ENCODE measurements around the gene MRPS6.

MRPS6 gene

DNA sequence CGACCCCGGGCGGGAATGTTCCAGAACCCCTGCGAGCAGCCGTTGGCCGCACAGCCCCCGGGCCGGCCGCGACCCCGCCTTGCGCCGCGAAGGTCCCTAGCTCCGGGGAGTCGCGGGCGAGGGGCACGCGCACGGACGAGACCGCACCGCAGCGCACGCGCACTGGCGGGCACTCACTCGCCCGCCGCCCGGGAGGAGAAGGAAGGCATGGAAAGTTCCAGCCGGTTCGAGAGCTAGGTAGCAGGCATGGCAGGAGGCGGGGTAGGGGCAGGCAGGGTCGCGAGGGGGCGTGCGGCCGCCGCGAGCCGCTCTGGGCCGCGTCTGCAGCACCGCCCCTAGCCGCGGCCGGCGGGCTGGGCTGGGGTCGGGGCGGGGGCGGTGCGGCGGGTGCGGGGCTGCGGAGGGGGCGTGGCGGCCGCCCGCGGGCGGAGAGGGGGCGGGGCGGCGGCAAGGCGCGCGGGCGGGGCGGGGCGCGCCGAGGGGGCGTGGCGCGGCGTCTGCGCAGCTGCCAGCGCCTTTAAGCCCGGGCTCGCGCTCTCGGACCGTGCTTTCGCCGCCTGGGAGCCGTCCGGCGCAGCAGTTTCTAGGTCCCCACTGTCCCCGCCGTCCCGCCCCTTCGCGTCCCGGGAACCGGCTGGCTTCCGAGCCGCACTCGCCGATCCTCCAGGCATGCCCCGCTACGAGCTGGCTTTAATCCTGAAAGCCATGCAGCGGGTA is at the start of gene MRPS6, which contains the start of gene SLC5A3:
TSS of gene MRPS6 (plus strand) at position 547 of the 717 bp plus-strand sequence. CDS start at position 670, 123 bp downstream.
TSS of gene SLC5A3 (plus strand) at position 547 of the 717 bp plus-strand sequence. CDS start 21,621 bp downstream, outside the sequence.
- no peaks in the 10 kb centered on the region for H3K9me3 ChIP-seq (ENCODE audit: control insufficient read depth, insufficient read depth, low read length)
- H3K27ac ChIP-seq (ENCODE audit: low read depth, low read length): peak within 1 kb of the TSS; percentile 87
- H3K36me3 ChIP-seq (ENCODE audit: control insufficient read depth, insufficient read depth, low read length): peaks cover 14% of the 10 kb centered on the region
- peaks cover 16% of the 10 kb centered on the region for H3K27me3 ChIP-seq (ENCODE audit: control insufficient read depth, insufficient read depth, low read length)
- peak within 1 kb of the TSS; percentile 90 for H3K4me3 ChIP-seq (ENCODE audit: low read depth, low read length)
- H3K9ac ChIP-seq (ENCODE audit: low read depth, low read length): peak within 1 kb of the TSS; percentile 73
- peaks cover 27% of the 10 kb centered on the region for H3K4me1 ChIP-seq (ENCODE audit: control insufficient read depth, insufficient read depth, low read length)

DNA sequence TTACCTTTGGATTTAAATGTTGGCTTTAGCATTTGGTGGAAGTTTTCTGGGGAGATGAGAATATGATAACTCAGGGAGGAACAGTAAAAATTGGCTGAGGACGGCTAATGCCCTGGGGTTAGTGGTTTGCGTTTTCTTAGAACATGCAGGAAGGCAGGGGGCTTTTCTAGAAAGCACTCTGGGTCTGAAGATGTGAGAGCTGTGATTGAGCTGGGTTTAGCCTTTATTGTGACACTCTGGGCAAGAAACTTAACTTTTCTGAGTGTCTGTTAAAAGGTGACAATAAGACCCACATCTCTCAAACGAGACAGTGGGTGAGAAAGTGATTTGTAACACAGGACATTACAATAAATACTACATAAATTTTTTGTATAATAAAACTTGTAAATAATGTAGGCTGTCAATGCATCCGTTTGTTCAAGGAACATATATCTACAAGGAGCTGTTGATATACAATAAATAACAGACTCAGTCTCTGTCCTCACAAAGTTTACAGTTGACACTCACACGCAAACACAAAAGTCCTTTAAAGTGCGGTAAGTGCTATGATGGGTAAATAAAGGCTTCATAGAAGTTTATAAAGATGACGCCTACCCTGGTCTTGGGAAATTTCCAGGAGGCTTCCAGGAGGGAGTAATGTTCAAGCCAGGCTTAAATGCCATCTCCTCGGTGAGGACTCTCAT is 49.5 kb upstream of the MRPS6 start:
- Histone ChIP-seq H3K9ac (ENCODE audit: low read depth, low read length) (no peak overlapping the region), H3K4me3 (ENCODE audit: low read depth, low read length) (no peak overlapping the region), H3K27me3 (ENCODE audit: control insufficient read depth, insufficient read depth, low read length) (no peaks in the 10 kb centered on the region), H3K27ac (ENCODE audit: low read depth, low read length) (no peak overlapping the region), H3K9me3 (ENCODE audit: control insufficient read depth, insufficient read depth, low read length) (no peaks in the 10 kb centered on the region), H3K36me3 (ENCODE audit: control insufficient read depth, insufficient read depth, low read length) (no peaks in the 10 kb centered on the region), H3K4me1 (ENCODE audit: control insufficient read depth, insufficient read depth, low read length) (peaks cover 17% of the 10 kb centered on the region)

DNA sequence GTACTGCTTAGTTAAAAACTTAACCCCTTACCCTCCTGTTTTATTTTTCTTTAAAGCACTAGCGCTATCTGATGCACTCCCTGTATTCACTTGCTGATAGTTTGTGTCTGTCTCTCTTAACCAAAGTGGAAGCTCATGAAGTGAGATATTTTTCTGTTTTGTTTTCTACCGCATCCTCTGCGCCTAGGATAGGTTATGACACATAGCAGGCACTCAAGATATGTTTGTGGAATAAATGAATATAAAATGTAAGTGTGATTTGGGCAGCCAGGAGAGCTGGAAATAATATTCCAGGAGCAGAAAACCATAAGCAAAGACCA is 49.0 kb upstream of the MRPS6 start:
- peaks cover 17% of the 10 kb centered on the region for H3K4me1 ChIP-seq (ENCODE audit: control insufficient read depth, insufficient read depth, low read length)
- H3K36me3 ChIP-seq (ENCODE audit: control insufficient read depth, insufficient read depth, low read length): no peaks in the 10 kb centered on the region
- H3K9me3 ChIP-seq (ENCODE audit: control insufficient read depth, insufficient read depth, low read length): no peaks in the 10 kb centered on the region
- no peaks in the 10 kb centered on the region for H3K27me3 ChIP-seq (ENCODE audit: control insufficient read depth, insufficient read depth, low read length)
- no peak overlapping the region for H3K27ac ChIP-seq (ENCODE audit: low read depth, low read length)
- H3K4me3 ChIP-seq (ENCODE audit: low read depth, low read length): no peak overlapping the region
- H3K9ac ChIP-seq (ENCODE audit: low read depth, low read length): no peak overlapping the region

DNA sequence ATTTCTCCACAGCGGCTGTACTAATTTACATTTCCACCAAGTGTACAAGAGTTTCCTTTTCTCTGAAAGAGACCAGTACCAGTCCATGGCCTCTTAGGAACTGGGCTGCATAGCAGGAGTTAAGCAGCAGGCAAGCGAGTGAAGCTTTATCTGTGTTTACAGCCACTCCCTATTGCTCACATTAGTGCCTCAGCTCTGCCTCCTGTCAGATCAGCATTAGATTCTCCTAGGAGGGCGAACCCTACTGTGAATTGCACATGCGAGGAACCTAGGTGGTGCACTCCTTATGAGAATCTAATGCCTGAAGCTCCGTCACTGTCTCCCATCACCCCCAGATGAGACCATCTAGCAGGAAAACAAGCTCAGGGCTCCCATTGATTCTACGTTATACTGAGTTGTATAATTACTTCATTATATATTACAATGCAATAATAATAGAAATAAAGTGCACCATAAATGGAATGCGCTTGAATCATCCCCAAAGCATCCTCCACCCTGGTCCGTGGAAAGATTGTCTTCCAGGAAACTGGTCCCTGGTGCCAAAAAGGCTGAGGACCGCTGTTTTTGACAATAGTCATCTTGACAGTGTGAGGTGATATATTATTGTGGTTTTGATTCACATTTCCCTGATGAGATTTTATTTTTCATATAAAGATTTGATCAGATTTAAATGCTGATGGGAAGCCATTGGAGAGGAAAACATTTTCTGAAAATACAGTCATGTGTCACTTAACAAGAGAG is 45.5 kb upstream of the MRPS6 start:
- Histone ChIP-seq H3K27me3 (ENCODE audit: control insufficient read depth, insufficient read depth, low read length) (no peaks in the 10 kb centered on the region), H3K36me3 (ENCODE audit: control insufficient read depth, insufficient read depth, low read length) (no peaks in the 10 kb centered on the region), H3K27ac (ENCODE audit: low read depth, low read length) (no peak overlapping the region), H3K9ac (ENCODE audit: low read depth, low read length) (no peak overlapping the region), H3K9me3 (ENCODE audit: control insufficient read depth, insufficient read depth, low read length) (no peaks in the 10 kb centered on the region), H3K4me3 (ENCODE audit: low read depth, low read length) (no peak overlapping the region), H3K4me1 (ENCODE audit: control insufficient read depth, insufficient read depth, low read length) (peaks cover 5% of the 10 kb centered on the region)

DNA sequence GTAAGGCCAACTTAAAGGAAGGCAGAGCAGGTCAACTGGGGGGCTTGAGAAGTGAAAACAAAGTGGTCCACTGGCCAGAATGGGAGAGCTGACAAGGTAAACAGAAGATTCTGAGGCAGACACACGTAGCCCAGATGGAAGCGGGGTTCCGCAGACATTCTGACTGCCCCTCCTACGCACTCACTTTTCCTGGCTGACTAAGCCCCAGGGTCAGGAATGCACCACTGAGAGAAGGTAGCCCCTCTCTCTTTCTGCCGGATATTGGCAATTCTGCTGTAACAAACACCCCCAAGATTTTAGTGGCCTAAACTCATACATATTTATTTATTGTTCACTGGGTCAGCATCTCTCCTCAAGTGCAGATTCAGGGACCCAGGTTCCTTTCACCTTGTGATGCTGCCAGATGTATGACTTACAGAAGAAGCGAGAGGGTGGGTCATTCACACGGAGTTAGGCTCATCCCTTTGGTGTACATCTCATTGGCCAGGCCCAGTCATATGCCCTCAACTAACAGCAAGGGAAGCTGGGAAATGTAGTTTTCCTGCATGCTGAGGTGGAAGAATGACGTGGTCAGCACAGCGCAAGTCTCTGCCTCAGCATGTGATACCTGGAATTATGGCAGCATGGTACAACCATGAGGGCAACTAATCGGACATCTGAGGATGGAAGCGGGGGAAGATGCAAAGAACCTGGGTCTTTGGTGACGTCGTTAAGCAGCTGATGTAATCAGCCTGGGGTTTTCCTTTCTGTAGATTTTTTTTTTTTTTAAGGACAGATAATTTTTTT is 43.4 kb upstream of the MRPS6 start:
- no peaks in the 10 kb centered on the region for H3K36me3 ChIP-seq (ENCODE audit: control insufficient read depth, insufficient read depth, low read length)
- H3K27me3 ChIP-seq (ENCODE audit: control insufficient read depth, insufficient read depth, low read length): no peaks in the 10 kb centered on the region
- 0 out of 2 replicates have a peak overlapping the region, but pooled peaks have one; percentile 16 for H3K4me3 ChIP-seq (ENCODE audit: low read depth, low read length)
- H3K9ac ChIP-seq (ENCODE audit: low read depth, low read length): no peak overlapping the region
- no peak overlapping the region for H3K27ac ChIP-seq (ENCODE audit: low read depth, low read length)
- no peaks in the 10 kb centered on the region for H3K4me1 ChIP-seq (ENCODE audit: control insufficient read depth, insufficient read depth, low read length)
- no peaks in the 10 kb centered on the region for H3K9me3 ChIP-seq (ENCODE audit: control insufficient read depth, insufficient read depth, low read length)

DNA sequence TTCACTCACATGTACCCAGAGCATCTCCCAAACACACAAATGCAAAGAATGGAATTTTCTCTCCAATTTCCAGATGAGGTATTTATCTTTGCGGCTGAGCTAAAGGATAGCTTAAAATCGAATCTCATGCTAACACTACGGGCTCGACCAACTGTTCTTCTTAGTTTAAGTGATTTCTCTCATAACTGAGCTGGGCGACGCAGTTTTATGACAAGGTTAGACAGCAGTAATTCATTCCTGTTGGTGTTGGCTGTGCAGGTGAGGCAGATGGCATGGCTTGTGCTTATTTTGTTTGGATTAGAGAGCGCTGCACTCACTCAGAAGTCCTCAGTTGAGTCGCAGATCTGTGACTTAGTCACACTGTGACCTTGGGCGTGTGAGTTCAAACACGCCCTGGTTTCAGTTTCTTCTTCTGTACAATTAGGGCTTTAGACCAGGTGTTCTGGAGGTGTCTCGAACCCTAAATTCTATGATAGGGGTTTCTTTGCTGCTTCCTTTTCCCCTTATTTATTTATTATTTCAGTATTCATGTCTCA is 41.5 kb upstream of the MRPS6 start:
- Histone ChIP-seq H3K27me3 (ENCODE audit: control insufficient read depth, insufficient read depth, low read length) (no peaks in the 10 kb centered on the region), H3K9me3 (ENCODE audit: control insufficient read depth, insufficient read depth, low read length) (no peaks in the 10 kb centered on the region), H3K9ac (ENCODE audit: low read depth, low read length) (no peak overlapping the region), H3K4me1 (ENCODE audit: control insufficient read depth, insufficient read depth, low read length) (peaks cover 8% of the 10 kb centered on the region; the same call in 1 of the 2 replicates), H3K4me3 (ENCODE audit: low read depth, low read length) (no peak overlapping the region), H3K36me3 (ENCODE audit: control insufficient read depth, insufficient read depth, low read length) (no peaks in the 10 kb centered on the region), H3K27ac (ENCODE audit: low read depth, low read length) (no peak overlapping the region)

DNA sequence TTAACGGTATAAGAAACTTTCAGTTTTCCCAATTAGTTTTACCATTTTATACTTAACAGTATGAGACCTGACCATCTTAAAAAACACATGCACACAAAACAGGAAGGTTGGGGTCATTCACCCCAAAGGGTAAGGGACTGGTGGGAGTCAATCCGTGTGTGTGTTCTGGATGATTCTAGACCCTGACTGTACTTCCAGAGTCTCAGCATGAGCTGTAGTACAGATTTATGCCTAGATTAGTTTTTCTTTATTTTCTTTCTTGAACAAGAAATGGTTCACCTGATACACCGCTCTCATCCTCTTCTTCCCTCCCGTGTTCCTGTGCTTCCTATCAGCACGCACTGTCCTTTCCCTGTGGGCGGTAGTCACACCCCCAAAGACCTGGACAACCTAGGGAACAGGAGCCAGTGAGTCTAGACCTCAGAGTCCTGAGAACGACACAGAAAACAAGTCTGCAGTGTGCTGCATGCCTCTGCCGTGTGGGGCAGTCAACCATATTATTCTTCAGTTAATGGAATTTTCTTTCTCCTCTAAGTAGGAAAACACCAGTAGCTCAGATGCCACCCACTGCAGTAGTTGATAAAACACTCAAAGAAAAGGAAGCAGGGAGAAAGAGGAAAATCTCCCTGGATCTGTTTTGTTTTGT is 38.9 kb upstream of the MRPS6 start:
- no peaks in the 10 kb centered on the region for H3K27me3 ChIP-seq (ENCODE audit: control insufficient read depth, insufficient read depth, low read length)
- peaks cover 8% of the 10 kb centered on the region; the same call in 1 of the 2 replicates for H3K4me1 ChIP-seq (ENCODE audit: control insufficient read depth, insufficient read depth, low read length)

DNA sequence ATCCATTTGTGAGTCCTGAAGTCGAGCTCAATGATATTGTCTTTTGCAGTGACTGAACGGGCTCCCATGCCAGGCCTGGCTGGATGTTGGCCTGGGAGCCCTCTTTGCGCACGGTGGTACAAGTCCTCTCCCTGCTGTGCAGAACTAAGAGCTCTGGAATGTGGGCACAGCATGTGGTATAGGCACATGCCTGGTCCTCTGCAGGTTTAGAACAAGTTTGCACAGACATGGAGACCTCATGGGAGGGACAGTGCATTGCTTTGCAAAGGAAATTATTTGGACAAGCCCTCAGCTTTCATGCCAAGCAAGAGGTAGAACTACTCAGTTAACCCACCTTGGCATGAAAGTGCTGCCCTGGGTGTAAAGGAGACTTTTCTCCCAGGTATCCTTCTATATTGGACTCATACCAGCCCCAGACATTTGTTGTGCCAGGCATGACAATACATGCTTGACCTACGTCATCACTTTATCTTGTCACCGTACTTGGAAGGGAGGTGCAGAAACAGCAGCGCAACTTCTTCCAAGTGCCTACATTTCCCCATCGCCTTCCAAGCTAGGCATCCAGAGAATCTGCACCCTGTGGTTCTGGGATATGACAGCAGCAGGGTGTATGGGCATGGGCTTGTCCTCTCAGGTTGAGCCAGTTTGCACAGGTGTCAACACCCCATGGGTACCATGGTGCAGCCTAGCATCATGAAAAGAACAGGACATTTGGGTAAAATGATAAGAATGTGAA is 37.6 kb upstream of the MRPS6 start:
- H3K27me3 ChIP-seq (ENCODE audit: control insufficient read depth, insufficient read depth, low read length): no peaks in the 10 kb centered on the region
- no peaks in the 10 kb centered on the region for H3K36me3 ChIP-seq (ENCODE audit: control insufficient read depth, insufficient read depth, low read length)
- H3K9ac ChIP-seq (ENCODE audit: low read depth, low read length): no peak overlapping the region
- no peak overlapping the region for H3K4me3 ChIP-seq (ENCODE audit: low read depth, low read length)
- H3K27ac ChIP-seq (ENCODE audit: low read depth, low read length): no peak overlapping the region
- no peaks in the 10 kb centered on the region for H3K9me3 ChIP-seq (ENCODE audit: control insufficient read depth, insufficient read depth, low read length)
- peaks cover 8% of the 10 kb centered on the region; the same call in 1 of the 2 replicates for H3K4me1 ChIP-seq (ENCODE audit: control insufficient read depth, insufficient read depth, low read length)

More for the DNA sequence above, 38.9 kb upstream of the MRPS6 start:
- H3K4me3 ChIP-seq (ENCODE audit: low read depth, low read length): no peak overlapping the region
- H3K27ac ChIP-seq (ENCODE audit: low read depth, low read length): no peak overlapping the region
- H3K9me3 ChIP-seq (ENCODE audit: control insufficient read depth, insufficient read depth, low read length): no peaks in the 10 kb centered on the region
- H3K36me3 ChIP-seq (ENCODE audit: control insufficient read depth, insufficient read depth, low read length): no peaks in the 10 kb centered on the region
- no peak overlapping the region for H3K9ac ChIP-seq (ENCODE audit: low read depth, low read length)

DNA sequence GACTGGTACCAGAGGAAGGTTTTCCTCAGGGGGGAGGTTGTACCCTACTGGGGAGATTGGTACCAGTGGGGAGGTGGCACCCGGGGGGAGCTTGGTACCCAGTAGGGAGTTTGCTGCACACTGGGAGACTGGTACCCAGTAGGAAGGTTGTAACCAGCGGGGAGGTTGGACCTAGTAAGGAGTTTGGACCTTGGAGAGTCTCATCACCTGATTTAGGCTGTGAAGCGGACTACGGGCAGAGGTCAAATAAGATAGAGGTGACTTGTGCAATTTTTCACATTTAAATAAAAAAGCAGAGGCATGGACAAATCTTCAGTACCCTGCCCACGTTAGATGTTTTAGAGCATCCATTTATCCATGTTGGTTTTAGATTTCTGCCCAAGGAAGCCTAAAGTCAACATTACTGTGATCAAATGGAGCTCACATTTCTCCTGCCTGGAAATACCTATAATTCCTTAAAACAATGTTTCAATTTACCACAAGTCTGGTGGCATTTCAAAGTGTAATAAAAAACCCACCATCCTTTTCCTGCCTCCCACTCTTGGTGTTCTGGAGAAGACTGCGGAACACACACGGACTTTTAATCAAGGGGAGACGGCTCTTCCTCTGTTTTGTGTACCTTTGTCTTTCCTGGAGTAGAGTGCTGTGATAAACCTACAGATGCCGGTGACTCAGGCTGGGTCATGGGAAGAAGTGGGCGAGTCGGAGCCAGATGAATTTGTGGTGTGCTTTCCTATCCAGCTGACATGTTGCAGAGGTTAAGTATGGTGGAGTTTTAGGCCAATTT is 36.2 kb upstream of the MRPS6 start:
- Histone ChIP-seq H3K4me3 (ENCODE audit: low read depth, low read length) (no peak overlapping the region), H3K36me3 (ENCODE audit: control insufficient read depth, insufficient read depth, low read length) (no peaks in the 10 kb centered on the region), H3K27ac (ENCODE audit: low read depth, low read length) (no peak overlapping the region), H3K4me1 (ENCODE audit: control insufficient read depth, insufficient read depth, low read length) (peaks cover 8% of the 10 kb centered on the region; the same call in 1 of the 2 replicates), H3K27me3 (ENCODE audit: control insufficient read depth, insufficient read depth, low read length) (no peaks in the 10 kb centered on the region), H3K9me3 (ENCODE audit: control insufficient read depth, insufficient read depth, low read length) (no peaks in the 10 kb centered on the region), H3K9ac (ENCODE audit: low read depth, low read length) (no peak overlapping the region)

Measured in HUES48 (cell line).